Stimulated activated CD4-positive, alpha-beta T cell treated with anti-CD3 and anti-CD28 coated beads, Interleukin-4, amount 100 ng/mL, for 24 hours (primary cell): Measurements from ENCODE around the gene COL4A1.

Source experiments
- DNase-seq: peaks from one replicate; pipeline ENCODE4 v3.0.0-alpha.2; 2020

The COL4A1 gene

DNA sequence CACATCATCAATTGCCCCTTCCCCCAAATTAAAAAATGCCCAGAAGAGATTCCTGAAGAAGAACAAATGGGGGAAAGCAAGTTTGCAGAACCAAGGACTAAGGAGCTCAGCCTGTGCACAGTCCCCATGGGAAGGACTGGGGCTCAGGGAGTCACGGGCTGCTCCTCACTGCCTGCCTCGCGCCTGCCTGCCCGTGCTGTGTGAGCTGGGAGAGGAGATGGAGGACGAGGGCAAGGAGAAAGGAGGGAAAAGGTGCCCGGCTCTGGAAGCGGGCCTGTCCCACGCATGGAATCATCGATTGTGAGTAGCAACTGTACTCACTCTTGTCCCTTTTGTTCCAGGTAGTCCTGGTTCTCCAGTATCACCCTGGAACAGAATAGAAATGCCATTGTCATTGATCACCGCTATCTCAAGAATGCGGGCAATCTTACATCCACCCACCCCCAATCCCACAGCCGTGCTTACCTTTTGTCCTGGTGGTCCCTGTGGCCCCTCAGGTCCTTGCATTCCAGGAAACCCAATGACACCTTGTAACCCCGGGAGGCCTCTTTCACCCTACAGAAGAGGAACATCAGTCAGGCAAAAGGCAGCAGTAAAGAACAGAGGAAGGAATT, 93.4 kb downstream of the COL4A1 start:
- no peak for DNase-seq

DNA sequence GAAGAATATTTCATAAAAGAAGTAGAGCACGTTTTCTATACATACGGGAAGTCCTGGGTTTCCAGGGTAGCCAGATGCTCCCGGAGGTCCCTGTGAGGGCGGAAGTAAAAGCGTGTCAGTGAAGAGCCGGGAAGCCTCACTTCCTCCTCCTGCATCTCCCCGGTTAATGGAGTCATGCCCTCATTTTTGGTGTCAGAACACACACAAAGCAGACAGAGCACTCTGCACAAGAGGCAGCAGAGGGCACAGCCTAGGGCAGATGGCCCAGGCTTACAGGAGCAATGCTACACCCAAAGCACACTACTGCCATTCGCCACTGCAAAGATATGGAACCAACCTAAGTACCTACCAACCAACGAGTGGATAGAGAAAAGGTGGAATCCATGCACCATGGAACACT, 94.4 kb downstream of the COL4A1 start:
- no peak for DNase-seq

DNA sequence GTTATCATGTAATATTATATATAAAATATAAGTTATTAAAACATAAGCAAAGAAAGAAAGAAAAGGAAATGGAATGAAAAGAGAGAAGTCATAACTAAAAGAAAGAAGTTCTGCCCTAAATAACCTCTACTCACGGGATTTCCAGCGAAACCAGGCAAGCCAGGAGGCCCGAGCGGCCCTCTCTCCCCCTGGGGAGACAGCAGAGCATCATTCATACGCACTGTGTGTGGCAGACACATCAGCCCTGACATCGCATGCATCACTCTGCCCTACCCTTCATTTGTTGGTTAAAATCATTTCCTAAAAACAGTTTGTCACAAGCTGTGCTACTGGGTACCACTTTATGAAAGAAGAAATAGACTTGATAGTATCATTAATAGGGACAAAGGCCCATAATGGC, 95.2 kb downstream of the COL4A1 start:
- no peak for DNase-seq

DNA sequence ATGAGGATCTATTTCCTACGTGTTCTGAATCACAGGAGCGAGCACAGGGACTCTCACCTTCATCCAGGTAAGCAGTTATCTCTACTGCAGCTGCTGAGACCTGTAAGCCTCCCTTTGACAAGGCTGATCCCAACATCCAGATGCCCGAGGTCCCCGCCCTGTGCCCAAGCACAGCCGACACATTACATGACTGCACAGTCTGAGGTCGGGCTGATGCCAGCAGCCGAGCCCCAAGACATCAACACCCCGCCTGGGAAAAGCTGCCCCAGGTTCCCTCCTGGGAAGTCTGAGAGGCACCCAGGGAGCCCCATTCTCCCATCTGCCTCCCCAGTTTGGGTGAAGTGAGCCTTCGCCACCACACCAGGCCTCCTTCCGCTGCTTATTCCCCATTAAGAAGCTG, 95.9 kb downstream of the COL4A1 start:
- DNase-seq = no peak

DNA sequence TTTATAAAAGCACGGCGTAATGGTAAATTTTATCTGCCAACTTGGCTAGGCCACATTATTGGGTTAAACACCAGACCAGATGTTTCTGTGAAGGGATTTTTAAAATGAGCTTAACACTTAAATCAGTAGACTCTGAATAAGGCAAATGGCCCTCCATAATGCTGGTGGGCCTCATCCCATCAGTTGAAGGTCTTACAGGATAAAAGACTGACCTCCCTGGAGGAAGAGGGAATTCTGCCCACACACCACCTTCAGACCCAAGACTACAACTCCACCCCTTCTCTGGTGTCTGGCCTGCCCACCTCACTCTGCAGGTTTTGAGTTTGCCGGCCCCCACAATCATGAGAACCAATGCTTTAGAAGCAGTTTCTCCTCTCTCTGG, 96.4 kb downstream of the COL4A1 start:
- no peak for DNase-seq

DNA sequence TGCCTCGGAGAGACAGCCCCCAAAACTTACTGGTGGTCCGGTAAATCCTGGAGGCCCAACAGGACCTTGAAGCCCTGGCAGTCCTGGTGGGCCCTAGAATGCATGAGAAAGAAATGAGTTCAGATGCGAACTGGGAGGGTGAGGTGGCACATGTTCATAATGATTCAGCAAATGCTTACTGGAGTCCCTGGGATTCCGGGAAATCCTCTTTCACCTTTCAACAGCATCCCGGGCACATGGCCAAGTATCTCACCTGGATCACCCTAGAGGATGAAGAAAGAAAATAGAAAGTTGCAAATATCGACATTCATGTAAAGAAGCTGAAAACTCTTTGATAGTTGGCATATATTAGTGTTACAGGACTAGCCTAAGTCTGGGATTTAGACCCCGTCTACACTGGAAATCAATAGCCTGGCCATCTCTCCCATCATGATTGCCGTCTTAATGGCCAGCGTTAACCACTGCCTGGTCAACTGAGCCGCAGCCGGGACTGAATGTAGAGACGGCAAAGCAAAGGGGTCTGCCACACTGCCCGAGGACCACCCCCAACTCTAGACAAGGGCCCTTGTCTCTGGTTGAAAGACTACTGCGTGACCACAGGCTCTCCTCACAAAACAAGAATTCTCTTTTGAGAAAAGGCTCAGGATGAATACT, 96.9 kb downstream of the COL4A1 start:
- no peak for DNase-seq

DNA sequence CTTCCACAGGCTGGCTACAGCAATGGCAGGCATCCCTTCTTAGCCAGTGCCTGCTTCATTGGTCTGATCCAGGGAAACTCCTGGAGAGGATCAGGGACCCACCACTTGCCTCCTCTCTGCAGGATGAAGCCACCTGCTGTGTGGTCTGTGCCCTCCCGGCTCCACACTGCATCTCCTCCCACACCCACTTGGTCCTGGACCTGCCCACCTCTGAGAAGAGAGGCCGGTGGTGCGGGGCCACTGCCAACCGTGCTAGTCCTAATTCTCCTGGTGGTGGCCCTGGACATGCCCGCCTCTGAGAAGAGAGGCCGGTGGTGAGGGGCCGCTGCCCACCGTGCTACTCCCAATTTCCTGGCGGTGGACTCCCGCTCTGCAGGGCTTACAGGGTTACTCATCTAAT, 98.8 kb downstream of the COL4A1 start:
- DNase-seq = no peak

DNA sequence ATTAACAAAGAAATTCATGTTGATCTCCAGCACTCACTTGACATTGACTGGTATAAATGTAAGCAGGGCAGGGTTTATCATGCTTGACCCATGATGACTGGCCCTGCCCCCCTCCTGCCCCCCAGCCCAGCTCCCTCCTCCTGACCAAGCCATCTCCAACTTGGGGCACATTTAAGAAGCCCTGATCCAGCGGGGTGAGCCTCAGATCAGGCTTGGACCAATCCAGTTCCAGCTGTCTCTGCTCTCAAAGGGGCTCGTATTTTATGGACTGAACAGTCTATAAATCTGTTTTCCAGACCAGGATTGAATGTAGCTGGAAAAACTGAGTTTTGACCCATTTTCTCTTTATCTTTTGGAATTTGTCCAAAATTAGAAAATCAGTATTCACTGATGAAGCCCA, 100.0 kb downstream of the COL4A1 start:
- no peak for DNase-seq

DNA sequence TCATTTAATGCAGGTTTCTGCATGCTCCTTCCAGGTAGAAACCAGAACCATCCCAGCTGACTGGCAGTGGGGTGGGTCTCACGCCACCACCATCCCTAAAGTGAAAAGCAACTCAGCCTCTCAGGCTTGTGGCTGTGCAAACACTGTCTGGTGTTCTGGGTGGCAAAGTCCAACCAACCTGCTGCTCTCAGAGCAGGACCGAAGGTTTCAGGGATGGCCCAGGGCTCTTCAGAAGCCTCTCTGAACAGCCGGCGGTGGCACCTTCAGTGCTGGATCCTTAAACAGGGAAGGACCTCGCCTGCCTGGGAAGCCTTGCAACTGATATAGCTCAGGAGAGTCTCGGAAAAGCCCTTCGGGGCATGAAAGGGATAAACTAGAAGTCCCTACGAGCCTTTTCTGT, 100.8 kb downstream of the COL4A1 start:
- DNase-seq = no peak

DNA sequence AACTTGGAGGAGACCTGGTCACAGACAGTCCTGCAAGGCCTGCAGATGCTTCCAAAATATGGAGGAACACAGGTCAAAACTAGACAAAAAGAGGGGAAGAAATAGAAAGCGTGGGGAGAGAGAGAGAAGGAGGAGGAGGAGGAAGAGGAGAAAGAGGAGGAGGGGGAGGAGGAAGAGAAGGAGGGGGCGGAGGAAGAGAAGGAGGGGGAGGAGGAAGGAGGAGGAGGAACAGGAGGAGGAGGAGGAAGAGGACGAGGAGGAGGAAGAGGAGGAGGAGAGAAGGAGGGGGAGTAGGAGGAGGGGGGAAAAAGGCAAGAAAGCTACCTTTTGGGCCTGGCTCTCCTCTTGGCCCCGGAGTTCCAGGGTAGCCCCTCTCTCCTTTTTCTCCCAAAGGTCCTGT, 105.8 kb downstream of the COL4A1 start:
- no peak for DNase-seq

DNA sequence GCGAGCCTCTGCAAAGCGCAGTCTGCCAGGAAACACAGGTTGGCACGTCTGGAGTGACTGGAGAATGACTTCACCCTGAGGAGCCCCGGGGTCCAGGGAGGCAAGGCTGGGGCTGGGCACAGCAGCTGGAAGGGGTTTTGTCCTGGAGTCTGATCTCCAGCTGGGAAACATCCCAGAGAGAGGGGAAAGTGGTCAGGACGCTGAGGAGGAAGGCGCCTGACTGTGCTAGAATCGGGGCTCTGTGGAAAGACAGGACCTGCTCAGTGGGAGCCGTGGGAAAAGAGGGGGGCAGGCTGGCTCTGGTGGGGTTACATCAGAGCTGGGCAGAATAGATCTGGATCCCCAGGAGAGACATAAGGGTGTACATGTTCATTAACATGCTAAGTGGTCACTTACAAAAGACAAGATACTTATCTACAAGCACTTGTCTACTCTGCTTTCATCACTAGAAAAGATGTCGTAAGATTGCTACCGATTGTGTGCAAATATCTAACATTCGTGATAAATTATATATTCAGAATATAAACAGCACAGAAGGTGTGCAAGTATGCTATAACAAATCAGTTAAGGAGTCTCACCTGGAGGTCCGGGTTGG, 106.6 kb downstream of the COL4A1 start:
- no peak for DNase-seq

DNA sequence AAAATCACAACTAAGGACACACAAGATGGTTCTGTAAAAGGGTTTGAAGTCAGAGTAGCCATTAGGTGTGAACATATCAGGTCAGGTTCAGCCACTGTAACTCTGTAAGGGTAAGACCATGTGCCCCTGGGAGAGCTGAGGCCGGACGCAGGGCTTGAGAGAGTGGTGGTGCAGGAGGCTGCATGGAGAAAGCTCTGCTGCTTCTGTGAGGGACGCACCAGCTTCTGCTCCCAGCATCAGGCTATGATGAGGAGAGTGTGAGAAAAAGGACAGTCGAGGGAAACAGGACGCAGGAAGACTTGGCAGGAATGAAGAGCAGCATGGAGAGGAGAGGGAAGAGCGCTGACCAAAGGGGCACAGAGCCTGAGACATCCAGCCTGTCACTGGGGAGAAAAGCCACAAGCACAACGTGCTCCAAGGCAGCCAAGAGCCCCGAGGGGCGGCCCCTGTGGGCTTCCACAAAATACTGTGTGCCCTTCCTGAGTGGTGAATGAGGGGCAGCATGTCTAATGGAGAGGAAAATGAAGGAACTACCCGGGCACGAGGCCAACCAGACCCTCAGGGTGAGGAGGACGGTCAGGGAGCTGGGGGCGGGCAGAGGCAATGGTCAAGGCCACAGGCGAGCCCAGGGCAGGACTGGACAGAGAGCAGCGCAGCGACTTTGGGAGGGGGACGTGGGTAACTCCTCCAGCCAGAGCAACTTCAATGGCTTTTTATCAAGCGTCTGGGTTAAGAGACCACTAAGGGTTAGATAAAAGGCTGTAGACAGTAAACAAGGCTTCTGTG, 107.7 kb downstream of the COL4A1 start:
- no peak for DNase-seq

DNA sequence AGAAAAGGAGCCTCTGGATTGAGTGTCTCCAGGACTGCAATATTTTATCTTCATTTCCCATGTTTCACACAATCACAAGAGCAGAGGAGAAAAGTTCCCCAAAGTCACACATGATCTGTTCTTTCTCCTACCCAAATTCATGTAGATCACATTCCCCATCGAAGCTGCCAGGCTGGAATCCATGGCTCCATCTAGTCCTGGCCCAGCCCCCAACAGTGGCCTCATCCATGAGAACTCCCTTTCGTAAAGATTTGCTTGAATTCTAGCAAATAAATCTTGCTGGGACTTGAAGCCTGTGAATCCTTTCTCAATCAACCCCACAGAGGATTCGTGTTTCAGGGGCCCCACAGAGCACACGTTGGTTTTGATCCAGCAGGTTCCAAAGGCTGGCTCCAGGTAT, 109.5 kb downstream of the COL4A1 start:
- no peak for DNase-seq

DNA sequence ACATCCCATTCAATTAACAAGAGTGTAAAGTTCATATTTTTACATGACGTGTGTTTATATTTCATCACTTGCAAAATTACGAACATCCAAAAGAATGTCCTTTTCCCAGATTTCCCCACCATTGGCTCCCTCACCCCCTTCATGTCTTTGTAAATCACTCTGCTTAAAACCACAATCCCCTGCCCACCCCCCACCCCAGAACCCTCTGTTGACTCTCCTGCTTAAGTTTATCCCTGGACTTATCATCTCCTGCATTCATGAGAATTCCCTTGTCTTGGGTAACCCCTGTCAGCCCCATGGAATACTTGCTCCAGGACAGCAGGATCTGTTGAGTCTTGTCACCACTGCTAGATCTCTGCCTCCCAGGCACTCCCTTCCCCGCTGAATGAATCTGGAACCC, 109.9 kb downstream of the COL4A1 start:
- DNase-seq = no peak

DNA sequence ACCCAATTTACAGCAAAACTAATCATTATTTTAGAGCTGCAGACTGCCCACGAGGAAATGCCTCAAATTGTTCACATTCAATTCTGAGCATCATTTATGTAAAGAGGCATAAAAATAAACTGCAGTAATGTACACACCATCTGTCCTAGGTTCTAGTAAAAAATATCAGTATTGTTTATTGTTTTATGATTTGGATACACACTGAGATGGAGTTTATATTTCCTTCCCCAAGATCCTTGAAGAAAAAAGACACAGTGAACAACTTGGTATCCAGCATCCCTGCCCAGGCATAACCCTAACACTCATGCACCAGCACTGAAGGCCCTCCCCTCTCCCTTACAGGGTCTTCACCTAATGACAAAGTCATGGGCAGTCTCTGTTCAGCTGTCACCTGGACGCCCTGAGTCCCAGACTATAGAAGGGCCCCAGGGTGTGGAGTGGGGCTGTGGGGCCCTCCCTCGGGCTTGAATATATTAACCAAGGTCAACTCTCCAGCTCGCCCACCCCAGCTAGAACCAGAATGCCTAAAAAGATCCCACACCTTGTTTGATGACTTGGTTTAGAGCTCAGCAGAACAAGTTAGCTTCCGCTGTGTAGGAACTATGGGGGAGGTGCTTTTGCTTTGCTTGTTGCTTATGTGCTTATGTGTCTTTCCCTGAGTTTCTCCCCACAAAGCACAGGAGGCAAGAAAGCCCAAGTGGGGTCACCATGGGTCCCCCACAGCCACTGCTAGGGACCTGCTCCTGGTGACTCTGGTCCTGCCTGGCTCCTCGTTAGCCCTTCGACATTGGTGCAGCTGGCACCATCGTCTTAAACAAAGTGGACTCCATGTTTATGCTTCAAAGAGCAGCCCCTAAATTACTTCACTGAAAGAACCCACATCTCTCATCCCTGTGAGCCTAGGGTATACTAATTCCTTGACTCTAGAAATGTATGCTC, 111.1 kb downstream of the COL4A1 start:
- no peak for DNase-seq

DNA sequence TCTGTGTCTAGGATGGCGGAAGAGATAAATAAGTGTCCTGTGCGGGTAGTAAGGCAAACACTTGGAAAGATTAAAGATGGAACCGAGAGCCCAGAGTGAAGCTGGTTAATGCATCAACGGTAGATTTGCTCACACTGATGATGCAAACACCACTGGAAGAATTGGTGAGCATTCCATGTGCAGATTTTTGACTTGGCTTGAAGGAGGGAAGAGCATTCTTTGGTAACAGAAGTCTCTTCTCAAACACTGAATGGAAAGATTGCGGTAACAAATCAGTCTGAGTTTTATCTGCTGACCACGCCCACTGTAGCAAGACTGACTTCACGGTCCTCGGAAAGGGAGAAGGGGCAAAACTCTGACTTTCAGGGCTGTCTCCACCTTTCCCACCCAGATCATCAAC, 112.5 kb downstream of the COL4A1 start:
- DNase-seq = no peak

DNA sequence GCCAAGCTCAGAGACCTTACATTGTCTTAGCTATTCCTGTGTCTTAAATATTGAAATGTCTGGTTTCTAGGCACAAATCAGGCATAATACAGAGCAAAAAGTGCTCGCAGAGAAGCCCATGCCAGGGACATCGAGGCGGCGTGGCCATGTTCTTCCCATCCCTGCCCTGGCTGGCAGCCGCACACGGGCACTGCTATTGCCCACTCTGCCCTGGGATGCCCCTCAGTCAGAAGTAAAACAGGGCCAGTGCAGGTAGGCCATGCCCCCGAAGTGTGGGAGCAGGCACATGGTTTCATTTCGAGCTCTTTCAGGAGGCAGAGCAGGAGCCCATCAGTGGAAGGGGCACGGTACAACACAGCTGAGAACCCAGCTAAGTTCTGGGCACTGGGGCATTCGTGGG, 113.5 kb downstream of the COL4A1 start:
- DNase-seq = no peak

DNA sequence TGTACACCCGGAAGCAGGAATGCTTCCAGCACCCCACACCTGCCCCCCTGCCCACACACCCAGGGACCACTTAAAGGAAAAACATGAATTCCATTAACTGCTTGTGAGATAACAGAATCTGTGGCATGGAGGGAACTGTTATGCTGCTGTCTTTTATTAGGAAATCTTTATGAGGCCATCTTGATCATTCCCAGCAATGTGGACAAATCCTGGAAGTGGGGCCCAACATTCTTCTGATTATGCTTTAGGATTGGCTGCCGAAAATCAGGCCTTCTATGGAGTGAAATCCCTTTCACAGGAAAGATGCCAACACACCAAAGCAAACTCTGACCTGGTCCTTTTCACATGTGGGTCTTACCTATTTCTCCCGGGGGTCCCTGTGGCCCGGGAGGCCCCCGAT, 114.5 kb downstream of the COL4A1 start:
- no peak for DNase-seq

DNA sequence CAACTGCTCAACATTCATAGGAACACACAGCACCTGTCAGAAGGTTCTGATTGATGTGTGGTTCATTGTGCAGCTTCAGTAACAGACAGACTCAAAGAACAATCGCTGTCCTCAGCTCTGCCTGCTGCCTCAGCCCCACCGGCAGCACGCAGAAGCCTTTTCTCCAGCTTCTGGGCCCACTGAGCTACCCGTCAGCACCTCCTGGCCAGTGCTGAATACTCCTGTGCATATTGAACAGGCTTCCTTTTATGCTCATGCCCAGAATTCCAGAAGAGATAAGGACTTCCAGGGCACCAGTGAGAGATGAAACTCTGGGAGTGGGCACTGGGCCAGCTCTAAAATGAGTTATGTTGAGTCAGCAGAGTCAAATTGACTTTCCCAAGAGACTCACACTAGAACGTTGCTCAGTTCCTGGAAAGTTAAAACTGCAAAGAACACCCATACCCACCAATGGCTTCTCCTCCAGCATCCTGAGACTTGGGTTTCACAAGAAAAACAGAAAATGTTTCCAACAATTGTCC, 119.3 kb downstream of the COL4A1 start:
- DNase-seq = no peak

DNA sequence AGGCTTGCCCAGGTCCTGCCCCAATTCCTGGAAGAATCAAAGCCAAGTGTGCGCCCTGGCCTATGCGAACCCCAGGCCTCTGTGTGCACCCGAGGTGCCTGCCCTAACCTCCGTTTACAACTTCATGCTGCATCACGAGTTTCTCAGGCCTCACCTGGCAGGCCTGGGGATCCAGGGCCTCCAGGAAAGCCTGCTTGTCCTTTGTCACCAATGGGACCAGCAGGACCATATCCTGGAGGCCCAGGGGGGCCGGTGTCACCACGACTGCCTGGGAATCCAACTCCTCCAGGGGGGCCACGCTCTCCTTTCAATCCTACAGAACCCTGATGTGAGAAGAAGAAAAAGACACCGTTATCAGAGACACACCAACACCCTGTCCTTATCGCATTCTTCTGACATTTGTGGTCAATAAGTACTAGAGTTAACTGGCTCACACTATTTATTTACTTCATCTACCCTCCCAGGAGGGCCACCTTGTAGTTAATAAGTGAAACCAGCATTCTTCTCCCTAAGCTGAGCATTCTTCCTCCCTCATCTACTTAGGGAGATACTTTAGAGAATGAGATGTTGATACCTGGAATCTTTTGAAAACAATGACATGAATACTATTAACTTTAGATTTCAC, 120.6 kb downstream of the COL4A1 start:
- DNase-seq = no peak

DNA sequence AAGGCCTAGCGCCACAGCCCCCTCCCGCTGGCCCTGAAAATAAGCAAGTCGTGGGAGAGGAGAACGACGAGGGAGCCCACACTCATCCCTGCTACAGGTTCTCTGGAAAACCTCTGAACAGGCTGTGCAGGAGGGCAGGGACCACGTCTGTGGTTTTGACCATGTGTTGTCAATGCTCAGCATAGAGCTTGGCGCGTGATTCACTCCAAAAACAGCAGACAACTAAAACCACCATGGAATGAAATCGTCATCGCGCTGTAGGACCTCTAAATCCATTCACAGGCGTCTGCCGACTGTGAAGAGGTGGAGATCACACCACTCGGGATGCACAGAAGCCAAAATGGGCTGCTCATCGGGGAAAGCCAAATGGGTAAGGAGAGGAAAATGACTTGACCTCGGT, 121.3 kb downstream of the COL4A1 start:
- DNase-seq = no peak

DNA sequence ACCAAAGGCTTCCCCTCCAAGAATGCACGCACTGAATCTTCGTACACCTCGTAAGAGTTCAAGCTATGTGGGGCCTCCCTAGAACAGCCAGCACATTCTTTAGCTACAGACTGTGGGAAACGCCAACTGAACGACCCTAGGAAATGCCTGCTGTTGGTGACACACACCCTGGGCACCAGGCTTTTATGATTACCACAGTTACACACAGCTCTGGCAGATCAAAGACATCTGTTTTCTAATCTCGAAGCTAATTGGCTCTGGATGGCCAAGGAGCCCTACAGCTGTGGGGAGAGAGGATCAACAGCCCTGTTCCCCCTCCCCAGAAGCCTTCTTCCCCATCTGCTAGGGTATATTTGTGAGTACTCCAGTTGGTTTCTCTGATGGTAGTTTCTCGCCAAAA, 123.0 kb downstream of the COL4A1 start:
- no peak for DNase-seq
